SK-N-SH (cell line): ENCODE measurements around the gene MSH6. TPM values are rescaled to one million over a fixed set of nuclear protein-coding genes. Genes with fewer than 3 reads are reported as not detected.
A peak's percentile ranks its signal among the peaks of the same experiment; 100 is the strongest.

ENCODE experiments used
- CTCF ChIA-PET: fragments of 300-600, 350-600 bp; formaldehyde crosslinking; extraction: SDS; loops from one replicate; lab custom pipeline; 2021; lab: Yijun Ruan, JAX
- POLR2A ChIA-PET: fragments of 350-600 bp; sonication (Branson Sonifier 250); formaldehyde crosslinking; extraction: SDS; loops from one replicate; lab custom pipeline; 2020; ENCODE audit warnings: antibody characterized with exemption, inconsistent platforms; lab: Yijun Ruan, JAX
- DNase-seq: peaks from one replicate; pipeline ENCODE4 v3.0.0; 2012
- H2AFZ ChIP-seq: fragments of 200-600 bp; sonication (generic); 2 replicates; pipeline ENCODE4 v1.8.1; 2016; ENCODE audit warnings: antibody characterized with exemption, mild to moderate bottlenecking, low read depth
- H3F3A ChIP-seq: fragments of 200-600 bp; sonication (generic); replicated peaks from 2 replicates; pipeline ENCODE3; 2016; ENCODE audit warnings: antibody characterized with exemption, mild to moderate bottlenecking; ENCODE audit not compliant: insufficient read depth
- H3K27ac ChIP-seq, 2 experiments: fragments of 200-500 bp in 1 of 2; fragments of 200-600 bp in 1 of 2; sonication (Bioruptor generic) in 1 of 2; sonication (generic), shearing (Covaris generic) in 1 of 2; 2 replicates each; pipeline versions ENCODE4 v1.5.1 to v1.6.1; 2014 to 2016; ENCODE audit warnings: low read depth in 2 of 2, inconsistent platforms in 1 of 2, low read length in 1 of 2, mild to moderate bottlenecking in 1 of 2, mixed read lengths in 1 of 2
- H3K27me3 ChIP-seq: fragments of 200-600 bp; sonication (generic), shearing (Covaris generic); 2 replicates; pipeline ENCODE4 v1.6.1; 2016; ENCODE audit warnings: mixed run types; ENCODE audit not compliant: insufficient read depth
- H3K36me3 ChIP-seq, 2 experiments: fragments of 200-500 bp in 1 of 2; fragments of 200-600 bp in 1 of 2; sonication (Bioruptor generic) in 1 of 2; sonication (generic) in 1 of 2; replicated peaks in 1 of 2; 2 replicates each; pipeline versions ENCODE3 to v1.5.1; 2014 to 2016; ENCODE audit warnings: low read length in 1 of 2, mild to moderate bottlenecking in 1 of 2; ENCODE audit not compliant: insufficient read depth in 2 of 2, control insufficient read depth in 1 of 2
- H3K4me1 ChIP-seq, 2 experiments: fragments of 200-500 bp in 1 of 2; fragments of 200-600 bp in 1 of 2; sonication (Bioruptor generic) in 1 of 2; sonication (generic), shearing (Covaris generic) in 1 of 2; 2 replicates each; pipeline versions ENCODE4 v1.5.1 to v1.6.1; 2014 to 2016; ENCODE audit warnings: low read depth in 1 of 2, low read length in 1 of 2, mixed run types in 1 of 2; ENCODE audit not compliant: insufficient read depth in 2 of 2, control insufficient read depth in 1 of 2
- H3K4me2 ChIP-seq: fragments of 200-600 bp; sonication (generic), shearing (Covaris generic); 2 replicates; pipeline ENCODE4 v1.6.1; 2017; ENCODE audit warnings: mixed run types
- H3K4me3 ChIP-seq, 2 experiments: fragments of 200-500 bp in 1 of 2; fragments of 200-600 bp in 1 of 2; sonication (Bioruptor generic) in 1 of 2; sonication (generic), shearing (Covaris generic) in 1 of 2; 2 replicates each; pipeline versions ENCODE4 v1.5.1 to v1.8.1; 2014 to 2016; ENCODE audit warnings: low read depth in 2 of 2, inconsistent platforms in 1 of 2, low read length in 1 of 2, mild to moderate bottlenecking in 1 of 2, mixed read lengths in 1 of 2, moderate library complexity in 1 of 2
- H3K79me2 ChIP-seq: fragments of 200-600 bp; sonication (generic); 2 replicates; pipeline ENCODE4 v1.8.1; 2017; ENCODE audit warnings: mild to moderate bottlenecking; ENCODE audit not compliant: insufficient read depth
- H3K9ac ChIP-seq: fragments of 200-600 bp; sonication (generic); 2 replicates; pipeline ENCODE4 v1.6.1; 2017; ENCODE audit warnings: mixed run types
- H3K9me2 ChIP-seq: fragments of 200-600 bp; sonication (generic); 2 replicates; pipeline ENCODE4 v1.6.1; 2017; ENCODE audit warnings: mixed run types
- H3K9me3 ChIP-seq: fragments of 200-600 bp; sonication (generic); 2 replicates; pipeline ENCODE4 v1.6.1; 2017; ENCODE audit warnings: mixed run types, mild to moderate bottlenecking, moderate library complexity
- H4K20me1 ChIP-seq: fragments of 200-600 bp; sonication (generic); 2 replicates; pipeline ENCODE4 v1.6.1; 2017; ENCODE audit warnings: mild to moderate bottlenecking, mixed run types; ENCODE audit not compliant: insufficient read depth
- CTCF ChIP-seq: fragments of 200-600 bp; sonication (generic); IDR thresholded peaks from 2 replicates; pipeline ENCODE4 v1.6.1; 2017; ENCODE audit warnings: antibody characterized with exemption, mild to moderate bottlenecking, moderate library complexity
- ELF1 ChIP-seq: IDR thresholded peaks from 2 replicates; pipeline ENCODE4 v1.4.0; 2012
- EP300 ChIP-seq, 2 experiments: IDR thresholded peaks; 2 replicates each; pipeline versions ENCODE4 v1.4.0 to v1.6.1; 2012; ENCODE audit warnings: borderline replicate concordance in 1 of 2, low read depth in 1 of 2, low read length in 1 of 2
- FOXJ3 ChIP-seq: sonication (generic); formaldehyde crosslinking; IDR thresholded peaks from 2 replicates; pipeline ENCODE4 v1.5.1; 2020; ENCODE audit warnings: mild to moderate bottlenecking, missing genetic modification reagents
- MEF2A ChIP-seq: IDR thresholded peaks from 2 replicates; pipeline ENCODE4 v1.4.0; 2012; ENCODE audit warnings: low read depth, borderline replicate concordance
- MXI1 ChIP-seq: IDR thresholded peaks from 2 replicates; pipeline ENCODE4 v1.6.1; 2012; ENCODE audit warnings: mild to moderate bottlenecking, low read depth, low read length, improper control_type of control experiment
- NRF1 ChIP-seq: IDR thresholded peaks from 2 replicates; pipeline ENCODE4 v1.6.1; 2012; ENCODE audit warnings: low read depth, mild to moderate bottlenecking, low read length
- PBX3 ChIP-seq: IDR thresholded peaks from 2 replicates; pipeline ENCODE4; 2012
- POLR2AphosphoS5 ChIP-seq: IDR thresholded peaks from 2 replicates; pipeline ENCODE4 v1.6.1; 2012; ENCODE audit warnings: low read depth, low read length
- RAD21 ChIP-seq: IDR thresholded peaks from 2 replicates; pipeline ENCODE4 v1.6.1; 2012; ENCODE audit warnings: mild to moderate bottlenecking, low read length
- RCOR1 ChIP-seq: fragments of 150-350 bp; IDR thresholded peaks from 2 replicates; pipeline ENCODE4 v1.6.1; 2017; ENCODE audit warnings: antibody characterized with exemption, low read length
- RXRA ChIP-seq: IDR thresholded peaks from 2 replicates; pipeline ENCODE4 v1.4.0; 2012; ENCODE audit warnings: low read depth, mild to moderate bottlenecking, borderline replicate concordance
- TAF1 ChIP-seq: IDR thresholded peaks from 2 replicates; pipeline ENCODE4 v1.6.1; 2012; ENCODE audit warnings: low read depth, mild to moderate bottlenecking, low read length, moderate library complexity, borderline replicate concordance
- TCF12 ChIP-seq: IDR thresholded peaks from 2 replicates; pipeline ENCODE4 v1.4.0; 2012
- TEAD4 ChIP-seq: IDR thresholded peaks from 2 replicates; pipeline ENCODE4 v1.4.0; 2012; ENCODE audit warnings: mild to moderate bottlenecking, borderline replicate concordance; ENCODE audit not compliant: insufficient read depth
- USF2 ChIP-seq: fragments of 150-350 bp; IDR thresholded peaks from 2 replicates; pipeline ENCODE4 v1.6.1; 2017; ENCODE audit warnings: antibody characterized with exemption, low read length, low read depth, borderline replicate concordance
- ZBTB33 ChIP-seq: IDR thresholded peaks from 2 replicates; pipeline ENCODE4 v1.4.0; 2012; ENCODE audit warnings: low read depth, borderline replicate concordance
- WGBS: methylation state at CpG from one replicate; pipeline ENCODE4 v1.1.6; 2017; ENCODE audit warnings: low lambda C conversion rate; 5-methylcytosine and 5-hydroxymethylcytosine counted together
- polyA plus RNA-seq, 3 experiments: library from polyadenylated mRNA; depleted of rRNA; stranded (reverse); fragments of >200 nt; gene quantifications; 2 replicates each; pipeline ENCODE4 v1.2.3, GENCODE V29; 2012

Gene MSH6
- polyA plus RNA-seq, 1 of the 3 experiments (the other 2 are of a cell fraction), result 16.4 TPM

DNA sequence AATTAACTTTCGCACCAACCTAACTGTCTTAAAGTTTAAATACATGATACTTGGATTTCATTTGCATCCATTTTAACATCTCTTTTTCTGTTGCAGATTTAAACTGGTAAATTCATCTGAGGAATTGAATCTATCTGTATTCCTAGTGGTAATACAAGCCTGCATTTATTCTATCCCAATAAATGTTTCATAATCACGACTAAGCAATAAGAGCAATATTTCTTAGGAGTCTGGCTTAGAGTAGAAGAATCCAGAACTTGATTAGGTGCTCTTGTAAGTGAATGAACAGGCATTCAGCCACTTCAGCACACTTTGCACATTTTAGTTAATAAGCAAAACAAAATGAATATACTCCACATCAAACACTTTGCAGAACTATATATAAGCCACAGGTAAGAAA is 27.0 kb downstream of the MSH6 start:
- POLR2A ChIA-PET, result no interaction called here
- Histone ChIP-seq H3F3A (peaks cover 35% of the 10 kb centered on the region), H3K9ac (no peak overlapping the region), H3K36me3 (peaks cover 82 to 93% of the 10 kb centered on the region in 2 experiments), H3K4me3 (no peak overlapping the region), H4K20me1 (peaks cover 6% of the 10 kb centered on the region; the same call in 1 of the 2 replicates), H3K4me1 (peaks cover 0 to 7% of the 10 kb centered on the region in 2 experiments; a peak in 1 of 4 replicates), H3K79me2 (peaks cover 11% of the 10 kb centered on the region; the same call in 1 of the 2 replicates), H3K27me3 (no peaks in the 10 kb centered on the region), H3K4me2 (no peak overlapping the region), H3K27ac (no peak overlapping the region; a peak in 1 of 4 replicates), H3K9me3 (no peaks in the 10 kb centered on the region), H2AFZ (no peak overlapping the region)
- no peak for DNase-seq
- WGBS, result 88% methylated on average over 2 of the region's 2 CpGs
- TF ChIP-seq TEAD4 (no peak), RXRA (no peak), ZBTB33 (no peak), USF2 (no peak), MEF2A (no peak)
- TF ChIP-seq, all 33 proteins: peak for 0
- H3K9me2 ChIP-seq, result no peaks in the 10 kb centered on the region
- CTCF ChIA-PET, result no interaction called here

- Histone ChIP-seq H3K4me1 (peaks cover 0 to 7% of the 10 kb centered on the region in 2 experiments; a peak in 1 of 4 replicates), H3K27ac (0 out of 4 replicates have a peak overlapping the region, but pooled peaks have one; percentile 2 to 6), H3K9ac (no peak overlapping the region), H3K9me3 (no peaks in the 10 kb centered on the region), H3K27me3 (no peaks in the 10 kb centered on the region), H3K79me2 (0 out of 2 replicates have a peak, but pooled peaks cover 4% of the 10 kb centered on the region), H2AFZ (no peak overlapping the region), H3F3A (peaks cover 29% of the 10 kb centered on the region), H3K4me2 (no peak overlapping the region), H3K9me2 (no peaks in the 10 kb centered on the region), H3K36me3 (peaks cover 85 to 91% of the 10 kb centered on the region in 2 experiments), H4K20me1 (peaks cover 6% of the 10 kb centered on the region; the same call in 1 of the 2 replicates), H3K4me3 (no peak overlapping the region)
- TF ChIP-seq TAF1, result no peak
- no peak for TF ChIP-seq ELF1
- no peak for TF ChIP-seq MEF2A
- no peak for TF ChIP-seq NRF1
- no peak for TF ChIP-seq RAD21
- TF ChIP-seq FOXJ3, result no peak
- no peak for TF ChIP-seq TEAD4
- TF ChIP-seq TCF12, result no peak
- no peak for TF ChIP-seq POLR2AphosphoS5
- no peak for TF ChIP-seq RCOR1
- TF ChIP-seq RXRA, result no peak
- no peak for TF ChIP-seq CTCF
- no peak for TF ChIP-seq EP300 (IDR thresholded peaks at IDR 0.05; ENCODE audit: borderline replicate concordance in 1 of 2, low read depth in 1 of 2, low read length in 1 of 2)
- TF ChIP-seq PBX3, result no peak
- TF ChIP-seq MXI1, result no peak
- DNase-seq, result no peak
- ChIA-PET CTCF (no interaction called here), POLR2A (no interaction called here)
Observed at GRCh38 chr2:47810850-47811249, 27.9 kb downstream of the MSH6 start.
